Large intestine (tissue), 3 donors: ENCODE data around the gene CRYBG1. TPM values are rescaled to one million over a fixed set of nuclear protein-coding genes. Genes with fewer than 3 reads are reported as not detected.

Experiments used
- DNase-seq, 2 donors: peaks; one replicate each; pipeline versions ENCODE4 v3.0.0 to v3.0.0-alpha.2; 2013
- H3K27ac ChIP-seq: one replicate; pipeline ENCODE4 v1.5.1; 2013; ENCODE audit warnings: low read length
- H3K27me3 ChIP-seq: 2 replicates; pipeline ENCODE4 v1.6.1; 2013; ENCODE audit warnings: low read length; ENCODE audit not compliant: control insufficient read depth, insufficient read depth
- H3K36me3 ChIP-seq: 2 replicates; pipeline ENCODE4 v1.6.1; 2013; ENCODE audit warnings: low read length; ENCODE audit not compliant: control insufficient read depth, insufficient read depth
- H3K4me1 ChIP-seq: one replicate; pipeline ENCODE4 v1.6.1; 2013; ENCODE audit warnings: low read length; ENCODE audit not compliant: control insufficient read depth, insufficient read depth
- H3K4me3 ChIP-seq: one replicate; pipeline ENCODE4 v1.5.1; 2013; ENCODE audit warnings: low read length
- H3K9me3 ChIP-seq: one replicate; pipeline ENCODE4 v1.6.1; 2013; ENCODE audit warnings: mild to moderate bottlenecking, low read depth, low read length, moderate library complexity; ENCODE audit not compliant: control insufficient read depth
- WGBS: methylation state at CpG from one replicate; pipeline ENCODE4 v1.1.5; 2013; ENCODE audit warnings: low lambda C conversion rate; ENCODE audit not compliant: insufficient coverage; 5-methylcytosine and 5-hydroxymethylcytosine counted together
- polyA plus RNA-seq: library from polyadenylated mRNA; unstranded; fragments of 120-200 nt; gene quantifications from one replicate; pipeline ENCODE4 v1.2.1, GENCODE V29; 2013

The CRYBG1 gene
- polyA plus RNA-seq, 1 donor: 26.5 TPM

DNA sequence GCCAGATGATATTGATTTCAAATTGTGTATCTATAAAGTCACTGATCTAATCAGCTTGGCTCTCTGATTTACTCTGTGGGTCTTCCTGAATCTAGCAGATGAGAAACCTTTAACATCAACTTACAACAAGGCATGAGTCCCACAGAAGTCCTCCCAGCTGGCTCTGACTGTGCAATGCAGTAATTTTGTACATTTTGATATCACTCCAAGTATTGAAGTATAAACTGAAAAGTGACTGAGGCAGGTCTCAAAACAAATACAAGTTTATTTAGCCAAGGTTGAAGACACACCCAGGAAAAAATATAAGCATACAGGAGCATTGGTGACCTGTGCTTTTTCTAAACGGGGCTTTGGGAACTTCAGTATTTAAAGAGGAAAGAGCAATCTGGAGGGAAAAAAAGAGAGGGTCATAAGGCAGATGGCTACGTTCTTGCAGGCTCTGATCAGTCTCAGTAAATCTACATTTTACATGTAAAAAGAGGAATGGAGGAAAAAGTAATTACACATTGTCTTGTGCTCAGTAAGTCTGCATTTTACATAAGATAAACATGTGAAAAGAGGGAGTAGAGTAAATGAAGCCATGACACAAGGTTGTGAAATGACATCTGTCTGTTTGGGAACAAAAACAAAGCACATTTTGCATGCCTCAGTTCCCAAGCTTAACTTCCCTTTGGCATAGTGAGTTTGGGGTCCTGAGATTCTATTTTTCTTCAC, 59.5 kb downstream of the CRYBG1 start:
- peaks cover 8% of the 10 kb centered on the region for H3K4me1 ChIP-seq
- no peaks in the 10 kb centered on the region for H3K27me3 ChIP-seq
- H3K27ac ChIP-seq: no peak overlapping the region
- H3K9me3 ChIP-seq: no peaks in the 10 kb centered on the region
- WGBS: 63% methylated on average over 2 of the region's 2 CpGs
- H3K36me3 ChIP-seq: peaks cover 3% of the 10 kb centered on the region
- DNase-seq: no peak
- no peak overlapping the region for H3K4me3 ChIP-seq

- no peak overlapping the region for H3K27ac ChIP-seq
- DNase-seq: no peak
- no peaks in the 10 kb centered on the region for H3K9me3 ChIP-seq
- WGBS: no CpG with 5 or more reads among the region's 2 CpGs
- H3K36me3 ChIP-seq: peaks cover 3% of the 10 kb centered on the region
- H3K4me1 ChIP-seq: peaks cover 3% of the 10 kb centered on the region
- no peaks in the 10 kb centered on the region for H3K27me3 ChIP-seq
- H3K4me3 ChIP-seq: no peak overlapping the region
These were observed 61.0 kb downstream of the CRYBG1 start for GRCh38 chr6:106421496-106421895.

- no peak overlapping the region for H3K27ac ChIP-seq
- no peaks in the 10 kb centered on the region for H3K9me3 ChIP-seq
- H3K36me3 ChIP-seq: peaks cover 3% of the 10 kb centered on the region
- no peak overlapping the region for H3K4me3 ChIP-seq
- no peak for DNase-seq
- H3K27me3 ChIP-seq: no peaks in the 10 kb centered on the region
- no peaks in the 10 kb centered on the region for H3K4me1 ChIP-seq
These were observed 62.0 kb downstream of the CRYBG1 start for GRCh38 chr6:106422534-106422933.

DNA sequence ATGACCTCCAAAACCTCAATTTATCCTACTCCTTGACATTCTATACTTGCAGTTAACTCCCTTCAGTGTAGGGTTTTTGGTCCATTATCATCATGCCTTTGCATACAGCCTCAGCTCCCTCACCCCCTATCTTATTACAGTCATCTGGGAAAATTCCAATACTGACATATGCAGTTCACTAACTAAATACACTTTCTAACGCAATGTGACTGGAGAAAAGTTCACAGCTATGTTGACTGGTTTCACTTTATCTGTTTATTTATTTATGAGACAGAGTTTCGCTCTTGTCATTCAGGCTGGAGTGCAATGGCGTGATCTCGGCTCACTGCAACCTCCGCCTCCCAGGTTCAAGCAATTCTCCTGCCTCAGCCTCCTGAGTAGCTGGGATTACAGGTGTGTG, 64.9 kb downstream of the CRYBG1 start:
- no peak for DNase-seq
- peaks cover 5% of the 10 kb centered on the region for H3K4me1 ChIP-seq
- WGBS: no CpG with 5 or more reads among the region's 5 CpGs
- H3K4me3 ChIP-seq: no peak overlapping the region
- H3K27ac ChIP-seq: no peak overlapping the region
- H3K9me3 ChIP-seq: no peaks in the 10 kb centered on the region
- H3K27me3 ChIP-seq: no peaks in the 10 kb centered on the region
- peaks cover 3% of the 10 kb centered on the region for H3K36me3 ChIP-seq

GRCh38 chr6:106426250-106426970, 65.9 kb downstream of the CRYBG1 start:
- peaks cover 3% of the 10 kb centered on the region for H3K36me3 ChIP-seq
- no peaks in the 10 kb centered on the region for H3K27me3 ChIP-seq
- H3K9me3 ChIP-seq: no peaks in the 10 kb centered on the region
- no peak overlapping the region for H3K27ac ChIP-seq
- DNase-seq: no peak
- no peak overlapping the region for H3K4me3 ChIP-seq
- H3K4me1 ChIP-seq: peaks cover 9% of the 10 kb centered on the region
- WGBS: 77% methylated on average over 3 of the region's 5 CpGs

GRCh38 chr6:106430466-106430865, 69.9 kb downstream of the CRYBG1 start:
- Histone ChIP-seq H3K27me3 (no peaks in the 10 kb centered on the region), H3K27ac (peak overlapping the region; percentile 63), H3K4me3 (no peak overlapping the region), H3K9me3 (no peaks in the 10 kb centered on the region), H3K36me3 (no peaks in the 10 kb centered on the region), H3K4me1 (peaks cover 9% of the 10 kb centered on the region)
- WGBS: no CpG with 5 or more reads among the region's 7 CpGs
- DNase-seq: peak; percentile 84 to 92

DNA sequence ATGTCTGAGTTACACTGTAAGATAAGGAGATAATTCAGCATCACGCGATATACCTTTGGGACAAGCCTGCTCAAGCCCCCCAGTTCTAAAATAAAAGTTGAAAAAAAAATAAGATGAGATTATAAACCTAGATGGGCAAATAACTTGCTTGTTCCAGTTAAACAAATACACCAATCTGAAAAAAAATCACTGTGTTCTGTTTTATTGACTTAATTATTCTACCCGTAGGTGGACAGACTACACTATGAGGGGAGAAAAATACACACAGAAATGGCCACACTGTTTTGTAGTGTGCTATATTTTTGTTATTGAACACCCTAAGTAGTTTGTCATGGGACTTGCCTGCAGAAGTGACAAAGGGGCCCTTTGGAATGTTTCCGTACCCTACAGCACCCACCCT, 70.9 kb downstream of the CRYBG1 start:
- peak overlapping the region; percentile 37 for H3K27ac ChIP-seq
- no peaks in the 10 kb centered on the region for H3K36me3 ChIP-seq
- H3K4me1 ChIP-seq: peaks cover 9% of the 10 kb centered on the region
- no peak overlapping the region for H3K4me3 ChIP-seq
- DNase-seq: no peak
- no CpG with 5 or more reads among the region's 4 CpGs for WGBS
- H3K9me3 ChIP-seq: no peaks in the 10 kb centered on the region
- no peaks in the 10 kb centered on the region for H3K27me3 ChIP-seq

DNA sequence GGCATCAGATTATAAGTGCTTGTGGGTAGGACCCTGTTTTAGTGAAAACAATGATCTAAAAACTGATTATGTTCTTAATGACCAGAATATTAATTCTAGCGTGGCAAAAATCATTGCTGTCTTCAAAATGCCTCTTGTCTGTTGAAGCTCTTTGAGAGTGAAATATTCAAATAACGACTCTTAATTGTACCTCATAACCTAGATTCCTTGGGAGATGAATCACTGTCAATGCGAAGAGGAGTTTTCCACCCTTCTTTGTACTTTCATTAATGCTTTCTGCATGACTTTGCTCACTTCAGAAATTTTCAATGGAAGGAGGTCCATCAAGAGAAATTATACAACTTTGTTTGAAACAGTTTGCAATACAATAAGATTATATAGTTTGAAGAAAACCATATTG, 71.5 kb downstream of the CRYBG1 start:
- Histone ChIP-seq H3K36me3 (no peaks in the 10 kb centered on the region), H3K27me3 (no peaks in the 10 kb centered on the region), H3K4me1 (peaks cover 9% of the 10 kb centered on the region), H3K4me3 (no peak overlapping the region), H3K9me3 (no peaks in the 10 kb centered on the region), H3K27ac (no peak overlapping the region)
- no peak for DNase-seq
- WGBS: 81% methylated on average over 2 of the region's 3 CpGs

DNA sequence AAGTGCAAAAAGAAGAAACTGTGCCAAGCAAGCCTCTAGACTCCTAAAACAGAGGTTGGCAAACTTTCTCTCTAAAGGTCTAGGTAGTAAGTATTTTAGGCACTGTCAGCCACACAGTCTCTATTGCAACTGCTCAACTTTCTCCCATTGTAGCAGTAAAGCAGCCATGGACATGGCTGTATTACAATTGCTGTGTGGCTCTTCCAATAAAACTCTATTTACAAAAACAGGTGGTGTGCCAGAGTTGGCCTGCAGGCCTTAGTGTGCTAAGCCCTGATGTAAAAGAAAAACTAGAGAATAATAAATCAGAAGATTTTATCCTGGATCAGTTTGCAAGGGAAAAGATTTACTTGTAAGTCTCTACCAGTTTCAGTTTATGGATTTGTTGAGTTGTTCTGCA, 74.0 kb downstream of the CRYBG1 start:
- Histone ChIP-seq H3K4me1 (peaks cover 9% of the 10 kb centered on the region), H3K4me3 (no peak overlapping the region), H3K27ac (no peak overlapping the region), H3K9me3 (no peaks in the 10 kb centered on the region), H3K27me3 (no peaks in the 10 kb centered on the region), H3K36me3 (no peaks in the 10 kb centered on the region)
- DNase-seq: no peak

DNA sequence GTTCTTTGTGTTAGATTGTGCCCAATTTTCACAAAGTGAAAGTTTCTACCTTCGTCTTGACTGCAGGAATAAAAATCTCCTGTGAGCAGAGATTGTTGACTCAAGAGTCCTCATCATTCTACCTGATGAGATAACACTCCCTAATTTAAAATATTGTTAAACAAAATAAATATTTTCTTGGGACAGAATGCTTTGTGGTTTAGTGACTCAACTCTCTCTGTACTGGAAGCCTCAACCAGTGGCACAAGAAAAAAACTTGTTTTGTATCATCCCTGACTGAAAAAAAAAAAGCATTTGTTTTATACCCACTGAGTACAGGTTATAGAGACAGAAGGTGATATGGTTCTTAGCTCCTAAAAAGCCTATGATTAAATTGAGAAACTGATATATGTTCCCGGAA, 78.9 kb downstream of the CRYBG1 start:
- Histone ChIP-seq H3K9me3 (no peaks in the 10 kb centered on the region), H3K27me3 (no peaks in the 10 kb centered on the region), H3K4me3 (no peak overlapping the region), H3K4me1 (no peaks in the 10 kb centered on the region), H3K36me3 (no peaks in the 10 kb centered on the region), H3K27ac (no peak overlapping the region)
- DNase-seq: no peak
- 100% methylated on average over 1 of the region's 2 CpGs for WGBS

- Histone ChIP-seq H3K27ac (no peak overlapping the region), H3K4me3 (no peak overlapping the region), H3K9me3 (no peaks in the 10 kb centered on the region), H3K27me3 (no peaks in the 10 kb centered on the region), H3K36me3 (no peaks in the 10 kb centered on the region), H3K4me1 (no peaks in the 10 kb centered on the region)
- 100% methylated on average over 1 of the region's 2 CpGs for WGBS
- DNase-seq: no peak
These were observed 80.0 kb downstream of the CRYBG1 start for GRCh38 chr6:106440546-106440945.
